Measurements from ENCODE around the gene FAM186B.

Gene FAM186B

DNA sequence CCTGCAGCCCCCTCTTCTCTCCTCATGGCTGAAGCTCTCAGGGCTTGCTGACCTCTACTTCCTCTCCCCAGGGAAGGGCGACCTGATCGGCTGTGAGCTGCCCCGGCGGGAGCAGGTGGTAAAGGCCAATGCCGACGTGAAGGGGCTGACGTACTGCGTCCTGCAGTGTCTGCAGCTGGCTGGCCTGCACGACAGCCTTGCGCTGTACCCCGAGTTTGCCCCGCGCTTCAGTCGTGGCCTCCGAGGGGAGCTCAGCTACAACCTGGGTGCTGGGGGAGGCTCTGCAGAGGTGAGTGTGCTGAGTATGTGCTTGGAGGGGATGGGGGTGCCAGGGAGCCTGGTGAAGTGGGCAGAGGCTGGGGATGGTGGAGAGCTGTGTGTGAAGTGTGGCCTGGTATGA is 51.2 kb downstream of the FAM186B start:
- H3K27ac ChIP-seq, result no peak overlapping the region
- no peak for TF ChIP-seq ZFX (IDR thresholded peaks at IDR 0.05; ENCODE audit: borderline replicate concordance)
- TF ChIP-seq, protein P1, sequence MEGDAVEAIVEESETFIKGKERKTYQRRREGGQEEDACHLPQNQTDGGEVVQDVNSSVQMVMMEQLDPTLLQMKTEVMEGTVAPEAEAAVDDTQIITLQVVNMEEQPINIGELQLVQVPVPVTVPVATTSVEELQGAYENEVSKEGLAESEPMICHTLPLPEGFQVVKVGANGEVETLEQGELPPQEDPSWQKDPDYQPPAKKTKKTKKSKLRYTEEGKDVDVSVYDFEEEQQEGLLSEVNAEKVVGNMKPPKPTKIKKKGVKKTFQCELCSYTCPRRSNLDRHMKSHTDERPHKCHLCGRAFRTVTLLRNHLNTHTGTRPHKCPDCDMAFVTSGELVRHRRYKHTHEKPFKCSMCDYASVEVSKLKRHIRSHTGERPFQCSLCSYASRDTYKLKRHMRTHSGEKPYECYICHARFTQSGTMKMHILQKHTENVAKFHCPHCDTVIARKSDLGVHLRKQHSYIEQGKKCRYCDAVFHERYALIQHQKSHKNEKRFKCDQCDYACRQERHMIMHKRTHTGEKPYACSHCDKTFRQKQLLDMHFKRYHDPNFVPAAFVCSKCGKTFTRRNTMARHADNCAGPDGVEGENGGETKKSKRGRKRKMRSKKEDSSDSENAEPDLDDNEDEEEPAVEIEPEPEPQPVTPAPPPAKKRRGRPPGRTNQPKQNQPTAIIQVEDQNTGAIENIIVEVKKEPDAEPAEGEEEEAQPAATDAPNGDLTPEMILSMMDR (IDR thresholded peaks at IDR 0.05), result no peak

DNA sequence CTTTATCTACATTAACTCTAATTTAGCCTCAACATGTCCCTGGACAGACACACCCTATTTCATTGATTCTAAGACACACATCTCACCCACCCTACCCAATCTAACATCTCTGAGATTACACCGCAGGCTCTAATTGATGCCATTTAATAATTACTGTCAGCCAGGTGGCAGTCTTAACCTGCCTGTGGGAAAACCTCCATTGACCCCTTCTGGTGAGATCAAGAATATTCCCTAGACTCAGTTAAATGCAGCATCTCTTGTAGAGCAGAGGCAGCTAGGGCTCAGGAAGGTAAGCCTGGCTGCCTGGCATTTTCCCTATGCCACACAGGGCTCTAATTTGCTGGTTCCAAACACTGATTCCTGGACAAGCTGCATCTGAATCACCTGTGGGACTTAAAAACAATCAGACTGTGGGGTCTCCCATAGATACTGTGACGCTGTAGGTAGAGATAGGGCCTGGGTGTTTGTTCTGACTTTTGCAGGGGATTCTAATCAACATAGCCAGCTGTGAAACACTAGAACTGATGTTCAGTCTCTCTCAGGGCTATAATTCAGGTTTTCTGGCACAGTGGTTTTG is 51.8 kb downstream of the FAM186B start:
- TF ChIP-seq, protein P1 (IDR thresholded peaks at IDR 0.05), result peak; percentile 94
- no peak for TF ChIP-seq ZFX (IDR thresholded peaks at IDR 0.05; ENCODE audit: borderline replicate concordance)
- no peak overlapping the region for H3K27ac ChIP-seq

DNA sequence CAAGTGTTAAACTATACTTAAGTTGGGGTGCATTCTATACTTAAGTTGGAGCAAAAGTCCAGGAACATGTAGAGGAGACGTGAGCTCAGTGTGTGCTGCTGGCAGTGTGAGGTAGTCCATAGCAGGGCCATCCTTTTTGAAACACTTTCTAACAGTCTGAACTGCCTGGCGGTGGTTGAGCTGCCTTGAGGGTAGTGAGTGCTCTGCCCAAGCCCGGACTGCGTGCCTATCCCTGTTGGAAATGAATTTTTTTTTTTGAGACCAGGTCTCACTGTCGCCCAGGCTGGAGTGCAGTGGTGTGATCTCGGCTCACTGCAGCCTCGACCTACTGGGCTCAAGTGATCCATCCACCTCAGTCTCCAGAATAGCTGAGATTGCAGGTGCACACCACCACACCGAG is 52.5 kb downstream of the FAM186B start:
- TF ChIP-seq ZFX (IDR thresholded peaks at IDR 0.05; ENCODE audit: borderline replicate concordance), result no peak
- no peak overlapping the region for H3K27ac ChIP-seq

DNA sequence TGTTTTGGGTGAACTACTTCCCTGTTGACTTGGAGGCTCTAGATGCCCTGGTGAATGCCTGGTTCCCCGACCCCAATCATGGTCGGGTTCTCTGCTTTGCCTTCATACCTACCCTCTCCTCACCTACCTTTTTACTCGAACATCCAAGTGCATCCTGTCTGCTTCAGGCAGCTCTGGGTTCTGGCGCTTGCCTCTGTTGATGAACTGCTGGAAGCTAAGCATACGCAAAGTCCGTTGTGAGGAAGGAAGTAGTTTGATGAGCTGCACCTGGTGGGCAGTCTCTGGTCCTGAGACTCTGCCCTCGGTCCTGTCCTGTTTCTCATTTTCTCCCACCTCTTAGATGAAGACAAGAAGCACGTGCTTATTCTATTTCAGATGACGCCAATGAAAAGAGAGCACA is 53.0 kb downstream of the FAM186B start:
- no peak overlapping the region for H3K27ac ChIP-seq
- TF ChIP-seq ZFX (IDR thresholded peaks at IDR 0.05; ENCODE audit: borderline replicate concordance), result no peak
- TF ChIP-seq, protein P1 (IDR thresholded peaks at IDR 0.05), result no peak

DNA sequence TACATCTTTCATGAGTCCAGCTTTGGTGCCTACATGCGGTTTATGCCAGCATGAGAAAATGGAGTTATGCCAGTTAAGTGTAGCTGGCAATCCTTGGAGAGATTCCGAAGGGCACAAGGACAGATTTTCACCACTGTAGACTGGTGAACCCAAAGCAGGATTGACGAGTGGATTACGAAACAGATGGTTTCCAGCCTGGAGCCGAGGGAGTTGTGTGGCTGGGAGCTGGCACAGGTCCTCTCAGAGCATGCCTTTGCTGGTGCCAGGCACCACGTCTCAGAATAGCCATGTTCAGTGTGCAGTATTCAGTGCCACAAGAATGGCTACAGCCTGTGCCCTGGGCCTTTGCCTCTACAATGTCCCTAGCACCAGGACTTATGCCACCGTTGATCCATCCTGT is 53.4 kb downstream of the FAM186B start:
- no peak overlapping the region for H3K27ac ChIP-seq
- no peak for TF ChIP-seq ZFX (IDR thresholded peaks at IDR 0.05; ENCODE audit: borderline replicate concordance)
- TF ChIP-seq, protein P1 (IDR thresholded peaks at IDR 0.05), result no peak

DNA sequence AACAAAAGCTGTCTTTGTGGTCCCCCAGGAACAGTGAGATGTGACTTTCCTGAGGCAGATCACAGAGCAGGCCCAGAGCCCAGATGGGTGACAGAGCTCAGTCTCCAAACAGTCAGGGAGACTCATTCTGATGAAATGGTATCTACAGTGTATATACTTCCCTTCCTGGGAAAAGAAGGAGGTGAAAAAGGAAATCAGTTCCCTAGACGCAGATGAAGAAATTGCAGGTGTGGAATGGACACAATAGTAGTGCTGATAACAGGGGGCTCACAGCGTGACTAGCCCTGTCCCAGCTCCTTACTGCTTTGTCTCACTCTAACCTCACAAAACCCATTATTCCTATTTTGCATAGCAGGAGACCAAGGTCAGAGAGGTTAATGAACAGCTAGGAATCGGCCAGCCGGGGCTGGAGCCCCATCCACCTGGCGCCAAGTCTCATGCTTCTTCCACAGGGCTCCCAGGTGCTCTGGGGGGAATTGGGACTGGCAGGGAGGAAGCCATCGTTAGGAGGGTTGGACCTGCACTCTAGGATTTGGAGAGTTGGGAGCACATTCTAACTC is 54.7 kb downstream of the FAM186B start:
- TF ChIP-seq ZFX (IDR thresholded peaks at IDR 0.05; ENCODE audit: borderline replicate concordance), result no peak
- TF ChIP-seq, protein P1 (IDR thresholded peaks at IDR 0.05), result no peak
- H3K27ac ChIP-seq, result no peak overlapping the region

DNA sequence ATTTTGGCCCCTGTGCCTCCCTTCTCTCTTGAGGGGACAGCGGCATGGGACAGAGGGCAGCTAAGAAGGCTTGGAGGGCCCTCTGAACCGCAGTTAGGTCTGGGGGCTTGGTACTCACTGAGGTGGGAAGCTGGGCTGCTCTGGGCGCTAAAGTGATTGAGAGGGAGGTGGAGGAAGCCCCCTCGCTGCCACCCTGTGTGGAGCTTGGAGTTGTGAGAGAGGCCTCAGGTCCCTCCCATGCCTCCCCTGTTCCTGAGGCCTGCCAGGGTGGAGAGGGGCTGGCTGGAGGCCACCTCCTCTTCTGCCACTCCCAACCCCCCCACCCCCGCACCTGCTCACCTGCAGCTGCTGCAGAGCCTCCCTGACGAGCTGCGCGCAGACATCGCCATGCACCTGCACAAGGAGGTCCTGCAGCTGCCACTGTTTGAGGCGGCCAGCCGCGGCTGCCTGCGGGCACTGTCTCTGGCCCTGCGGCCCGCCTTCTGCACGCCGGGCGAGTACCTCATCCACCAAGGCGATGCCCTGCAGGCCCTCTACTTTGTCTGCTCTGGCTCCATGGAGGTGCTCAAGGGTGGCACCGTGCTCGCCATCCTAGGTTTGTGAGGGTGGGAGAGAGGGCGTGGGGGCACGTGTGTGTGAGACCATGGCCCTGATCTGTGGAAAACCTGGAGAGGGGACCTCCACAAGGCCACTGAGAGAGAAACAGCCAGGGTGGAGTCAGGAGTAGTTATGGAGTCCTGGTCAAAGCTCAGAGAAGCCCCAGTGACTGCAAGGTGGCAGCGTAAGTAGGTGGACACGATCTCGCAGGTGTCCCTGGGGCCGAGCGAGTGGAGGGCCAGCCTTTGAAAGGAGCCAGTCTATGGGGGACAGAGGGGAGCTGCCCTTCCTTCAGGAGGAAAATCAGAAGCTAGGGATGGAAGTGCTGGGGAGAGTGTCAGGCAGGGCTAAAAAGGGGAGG is 55.4 kb downstream of the FAM186B start:
- TF ChIP-seq, protein P1 (IDR thresholded peaks at IDR 0.05), result no peak
- TF ChIP-seq ZFX (IDR thresholded peaks at IDR 0.05; ENCODE audit: borderline replicate concordance), result no peak
- H3K27ac ChIP-seq, result no peak overlapping the region

All from 22Rv1 (cell line).